GM23338 (cell line): ENCODE measurements around the gene TPST1.

Experiments used
- CREB1 ChIP-seq: fragments of 250-450 bp; sonication (Bioruptor Pico); IDR thresholded peaks from 2 replicates; pipeline ENCODE4 v1.5.0; 2020; ENCODE audit warnings: low read depth, mild to moderate bottlenecking, moderate library complexity
- CTCF ChIP-seq, 2 experiments: fragments of 200-600 bp in 1 of 2; sonication (generic) in 1 of 2; conservative IDR thresholded peaks; 2 replicates each; pipeline versions ENCODE4 v1.5.1 to v1.6.1; 2016 to 2017; ENCODE audit warnings: antibody characterized with exemption in 2 of 2, low read depth in 2 of 2, mild to moderate bottlenecking in 2 of 2, moderate library complexity in 1 of 2
- EZH2 ChIP-seq: fragments of 200-600 bp; sonication (generic); IDR thresholded peaks from one replicate; pipeline ENCODE4 v1.8.0; 2017; ENCODE audit warnings: antibody characterized with exemption, mild to moderate bottlenecking, low read depth; ENCODE audit not compliant: unreplicated experiment
- EZH2phosphoT487 ChIP-seq: fragments of 200-600 bp; sonication (generic); IDR thresholded peaks from one replicate; pipeline ENCODE4 v1.8.1; 2018; ENCODE audit warnings: antibody characterized with exemption; ENCODE audit not compliant: unreplicated experiment
- NANOG ChIP-seq: IDR thresholded peaks from 2 replicates; pipeline ENCODE4 v1.6.1; 2016; ENCODE audit warnings: antibody characterized with exemption, borderline replicate concordance
- POLR2AphosphoS5 ChIP-seq: IDR thresholded peaks from 2 replicates; pipeline ENCODE4 v1.6.1; 2016; ENCODE audit warnings: antibody characterized with exemption, low read depth
- REST ChIP-seq: IDR thresholded peaks from one replicate; pipeline ENCODE4 v1.6.1; 2018; ENCODE audit warnings: antibody characterized with exemption; ENCODE audit not compliant: unreplicated experiment

- TF ChIP-seq EZH2 (no peak), CTCF (conservative IDR thresholded peaks at IDR 0.05; ENCODE audit: low read depth in 2 of 2) (no peak), EZH2phosphoT487 (no peak), NANOG (no peak), REST (no peak), CREB1 (no peak), POLR2AphosphoS5 (no peak)
Observed at GRCh38 chr7:66233638-66234037, 28.5 kb downstream of the TPST1 start.
